GM19023 (cell line): ENCODE measurements around the gene KMT5B.
"Not testable (repeated sequence)": the region's sequence is repeated elsewhere in the genome, so short reads cannot be mapped to it uniquely, and the experiment has no call there.

Experiments used
- ATAC-seq: cut with Tn5 transposase; IDR thresholded peaks from one replicate; pipeline ENCODE4 v1.9.1; 2021; ENCODE audit warnings: mild to moderate bottlenecking, moderate library complexity; ENCODE audit not compliant: unreplicated experiment

Gene KMT5B

GRCh38 chr11:68213135-68213515, at the start of gene KMT5B:
KMT5B (minus strand) TSS chr11:68213296; CDS start chr11:68190076, 23,220 bp downstream.
- peak; percentile 8 for ATAC-seq

- ATAC-seq = no peak
Measured at GRCh38 chr11:68262544-68262827, 49.4 kb upstream of the KMT5B start.

GRCh38 chr11:68261749-68262543, 48.9 kb upstream of the KMT5B start:
- no peak for ATAC-seq

GRCh38 chr11:68261006-68261405, 47.9 kb upstream of the KMT5B start:
- no peak for ATAC-seq

GRCh38 chr11:68260484-68260883, 47.4 kb upstream of the KMT5B start:
- ATAC-seq = no peak

- no peak for ATAC-seq
Measured at GRCh38 chr11:68259122-68259959, 46.2 kb upstream of the KMT5B start.

- ATAC-seq = no peak
Measured at GRCh38 chr11:68258363-68258765, 45.3 kb upstream of the KMT5B start.

- ATAC-seq = no peak
Measured at GRCh38 chr11:68257477-68258362, 44.6 kb upstream of the KMT5B start.

- no peak for ATAC-seq
Measured at GRCh38 chr11:68256331-68256741, 43.2 kb upstream of the KMT5B start.

- ATAC-seq = no peak
Measured at GRCh38 chr11:68255526-68255925, 42.4 kb upstream of the KMT5B start.

- ATAC-seq = no peak
Measured at GRCh38 chr11:68254421-68254820, 41.3 kb upstream of the KMT5B start.

GRCh38 chr11:68251765-68252164, 38.7 kb upstream of the KMT5B start:
- ATAC-seq = no peak

- not testable (repeated sequence) for ATAC-seq
Measured at GRCh38 chr11:68244912-68245311, 31.8 kb upstream of the KMT5B start.

- ATAC-seq = not testable (repeated sequence)
Measured at GRCh38 chr11:68243847-68244246, 30.8 kb upstream of the KMT5B start.

- ATAC-seq = no peak
Measured at GRCh38 chr11:68242616-68243015, 29.5 kb upstream of the KMT5B start.

- no peak for ATAC-seq
Measured at GRCh38 chr11:68231621-68232020, 18.5 kb upstream of the KMT5B start.

GRCh38 chr11:68229601-68230000, 16.5 kb upstream of the KMT5B start:
- no peak for ATAC-seq

- no peak for ATAC-seq
Measured at GRCh38 chr11:68226421-68226820, 13.3 kb upstream of the KMT5B start.

GRCh38 chr11:68224606-68225005, 11.5 kb upstream of the KMT5B start:
- ATAC-seq = no peak

GRCh38 chr11:68223275-68223674, 10.2 kb upstream of the KMT5B start:
- ATAC-seq = no peak

GRCh38 chr11:68221406-68221805, 8.3 kb upstream of the KMT5B start:
- no peak for ATAC-seq
